T-helper 2 cell (primary cell): ENCODE measurements around the gene DISP1.

ENCODE experiments used
- DNase-seq, 5 experiments: peaks; one replicate each; pipeline versions ENCODE4 v3.0.0 to v3.0.0-alpha.2; 2012 to 2022
- total RNA-seq, 2 donors: gene quantifications; one replicate each; lab custom pipeline; 2026; lab: John Stamatoyannopoulos, UW

Gene DISP1
- 5.9 to 8.5 reads per million in 2 donors for total RNA-seq

- peak; percentile 41 to 83 (median 62) for DNase-seq
Measured at GRCh38 chr1:222814536-222815439, at the start of gene DISP1. Gene DISP1, plus strand, starts transcription at chr1:222815039. Its CDS starts 127,785 bp downstream, at chr1:222942824.

GRCh38 chr1:222767152-222767571 lies 47.7 kb upstream of the DISP1 start:
- no peak for DNase-seq

DNA sequence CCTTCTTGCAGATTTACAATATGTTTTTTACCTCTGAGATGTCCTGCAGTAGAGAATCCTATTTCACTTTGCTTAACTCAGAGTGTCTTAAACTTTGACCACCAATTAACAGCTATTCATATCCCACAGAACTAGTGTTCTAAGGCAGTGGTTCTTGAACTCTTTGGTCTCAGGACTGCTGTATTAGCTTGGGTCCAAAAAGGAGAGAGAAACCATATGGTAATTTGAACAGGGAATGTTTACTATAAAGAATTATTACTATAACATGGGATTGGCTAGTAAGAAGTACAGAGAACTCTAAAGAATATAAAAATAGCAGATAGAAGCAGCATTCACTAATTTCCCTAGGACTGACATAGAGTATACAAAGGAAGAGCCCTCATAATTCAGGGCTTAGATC lies 46.2 kb upstream of the DISP1 start:
- DNase-seq, result no peak

DNA sequence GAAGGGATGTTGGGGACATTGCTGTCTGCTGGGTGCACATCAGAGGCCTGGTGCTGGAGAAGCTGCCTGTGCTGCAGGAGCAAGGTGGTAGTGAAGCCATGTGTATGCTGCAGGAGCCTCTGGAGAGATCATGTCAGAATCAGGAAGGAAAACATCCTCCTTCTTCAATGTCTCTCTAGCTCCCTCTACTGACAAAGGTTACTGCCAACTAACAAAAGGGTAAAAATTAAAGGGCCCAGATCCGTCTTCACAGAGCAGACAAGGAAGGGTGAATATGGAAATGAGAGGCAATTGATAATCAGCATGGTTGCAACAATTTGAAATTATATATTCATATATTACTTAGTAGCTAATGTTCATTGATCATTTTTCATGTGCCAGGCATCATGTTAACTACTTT lies 45.7 kb upstream of the DISP1 start:
- peak in 1 of 5 experiments; percentile 5 for DNase-seq

GRCh38 chr1:222769971-222770620 lies 44.7 kb upstream of the DISP1 start:
- DNase-seq, result no peak

- DNase-seq, result peak in 1 of 5 experiments; percentile 68
Measured at GRCh38 chr1:222772996-222773379, 41.9 kb upstream of the DISP1 start.

GRCh38 chr1:222777463-222777862 lies 37.4 kb upstream of the DISP1 start:
- DNase-seq, result no peak

DNA sequence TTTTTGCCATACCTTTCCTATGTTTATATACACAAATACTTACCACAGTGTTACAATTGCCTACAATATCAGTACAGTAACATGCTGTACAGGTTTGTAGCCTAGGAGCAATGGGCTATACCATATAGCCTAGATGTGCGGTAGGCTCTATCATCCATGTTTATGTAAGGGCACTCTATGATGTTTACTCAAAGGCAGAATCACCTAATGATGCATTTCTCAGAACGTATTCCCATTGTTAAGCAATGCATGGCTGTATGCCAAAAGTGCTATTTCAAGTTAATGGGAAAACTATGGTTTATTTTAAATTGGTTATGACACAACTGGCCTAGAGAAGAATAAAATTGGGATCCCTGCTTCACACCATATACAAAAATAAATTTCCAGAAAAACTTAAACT lies 36.9 kb upstream of the DISP1 start:
- DNase-seq, result no peak

GRCh38 chr1:222781251-222781650 lies 33.6 kb upstream of the DISP1 start:
- DNase-seq, result no peak

GRCh38 chr1:222783051-222783450 lies 31.8 kb upstream of the DISP1 start:
- DNase-seq, result no peak

DNA sequence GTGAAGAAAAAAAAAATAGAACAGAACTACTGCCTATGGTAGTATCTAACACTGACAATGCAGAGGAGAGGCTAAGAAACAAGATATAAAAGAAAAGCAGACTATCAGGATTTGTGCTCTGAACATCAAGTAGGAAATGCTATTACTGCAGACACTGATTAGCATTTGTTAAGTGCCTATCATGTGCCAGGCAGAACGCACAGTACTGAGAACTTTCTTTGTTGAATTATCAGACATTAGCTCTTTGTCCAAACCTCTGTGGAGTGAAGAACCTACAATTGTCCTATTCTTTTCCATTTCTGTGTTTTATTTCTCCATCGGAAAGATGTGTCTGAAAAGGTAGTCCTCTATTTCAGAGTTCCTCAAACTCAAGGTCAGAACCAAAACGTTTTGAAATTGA lies 30.5 kb upstream of the DISP1 start:
- DNase-seq, result no peak

- DNase-seq, result no peak
Measured at GRCh38 chr1:222784916-222785315, 29.9 kb upstream of the DISP1 start.

- no peak for DNase-seq
Measured at GRCh38 chr1:222785529-222785928, 29.3 kb upstream of the DISP1 start.

DNA sequence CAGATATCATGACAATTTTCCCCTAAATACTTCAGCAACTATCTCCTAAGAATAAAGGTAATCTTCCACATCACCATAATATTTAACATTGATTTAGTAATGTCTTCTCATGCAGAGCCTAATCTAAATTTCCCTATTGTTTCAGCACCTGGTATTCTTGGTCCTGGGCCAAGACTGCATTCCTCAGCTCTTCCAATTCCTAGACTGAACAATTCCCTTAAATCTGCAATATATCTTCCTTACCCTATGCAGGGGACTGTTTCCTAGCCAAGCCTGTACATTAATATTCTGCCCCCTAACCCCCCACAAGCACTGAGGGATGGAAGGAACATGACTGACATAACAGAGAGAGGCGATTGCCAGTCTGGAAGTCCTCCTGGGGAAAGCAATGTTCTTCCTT lies 28.7 kb upstream of the DISP1 start:
- no peak for DNase-seq

DNA sequence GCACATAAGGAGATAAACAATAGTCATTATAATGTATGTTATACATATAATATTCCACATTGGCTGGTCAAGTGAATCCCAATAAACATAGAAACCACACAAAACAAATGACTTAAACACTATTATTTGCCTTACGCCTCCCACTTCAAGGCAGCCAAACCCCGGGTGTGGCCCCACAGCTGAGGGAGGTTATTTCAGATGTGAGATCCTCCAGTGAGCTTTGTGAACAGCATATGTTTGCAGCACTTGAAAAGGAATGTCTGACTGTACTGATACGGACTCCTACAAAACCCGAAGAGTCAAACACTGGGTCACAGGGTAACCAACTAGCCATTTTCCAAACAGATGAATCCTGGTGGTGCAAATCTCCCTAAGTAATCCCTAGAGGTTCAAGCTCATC lies 27.1 kb upstream of the DISP1 start:
- no peak for DNase-seq

DNA sequence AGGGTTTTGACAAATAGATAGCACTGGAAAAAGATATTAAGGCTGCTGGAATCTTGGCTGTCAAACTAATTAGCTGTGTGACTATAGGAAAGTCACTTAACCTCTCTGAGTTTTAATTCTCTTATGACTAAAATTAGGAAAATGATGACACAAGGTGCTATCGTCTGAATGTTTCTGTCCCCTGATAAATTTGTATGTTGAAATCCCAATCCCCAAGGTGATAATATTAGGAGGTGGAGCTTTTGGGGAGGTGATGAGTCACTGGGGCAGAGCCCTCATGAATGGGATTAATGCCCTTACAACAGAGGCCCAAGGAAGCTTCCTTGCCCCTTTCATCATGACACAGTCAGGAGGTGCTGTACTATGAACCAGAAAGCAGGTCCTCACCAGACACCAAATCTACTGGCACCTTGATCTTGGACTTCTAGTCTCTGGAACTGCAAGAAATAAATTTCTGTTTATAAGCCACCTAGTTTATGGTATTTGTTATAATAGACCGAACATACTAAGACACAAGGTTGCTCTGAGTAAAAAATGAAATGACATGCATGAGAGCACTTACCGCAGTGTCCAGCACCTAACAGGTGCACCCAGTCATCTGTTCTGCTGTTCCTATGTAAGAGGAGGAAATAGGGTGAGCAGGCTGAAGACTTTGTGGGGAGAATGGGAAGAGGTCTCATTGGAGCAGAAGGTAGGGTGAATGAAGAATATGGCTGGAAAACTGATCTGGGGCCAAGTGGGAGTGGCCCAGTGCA lies 26.3 kb upstream of the DISP1 start:
- no peak for DNase-seq

GRCh38 chr1:222790115-222790514 lies 24.7 kb upstream of the DISP1 start:
- no peak for DNase-seq

DNA sequence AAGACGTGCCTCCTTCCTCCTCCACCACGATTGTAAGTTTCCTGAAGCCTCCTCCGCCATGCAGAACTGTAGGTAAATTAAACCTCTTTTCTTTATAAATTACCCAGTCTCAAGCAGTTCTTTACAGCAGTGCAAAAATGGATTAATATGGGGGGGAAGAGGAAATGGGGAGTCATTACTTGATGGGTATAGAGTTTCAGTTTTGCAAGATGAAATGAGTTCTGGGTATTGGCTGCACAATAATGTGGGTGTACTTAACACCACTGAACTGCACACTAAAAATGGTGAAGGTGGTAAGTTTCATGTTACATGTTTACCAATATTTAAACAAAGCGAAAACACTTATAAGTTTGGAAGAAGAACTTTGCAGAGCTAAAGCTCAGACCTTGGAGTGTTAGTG lies 24.3 kb upstream of the DISP1 start:
- DNase-seq, result peak in 1 of 5 experiments; percentile 33

- DNase-seq, result no peak
Measured at GRCh38 chr1:222791006-222791710, 23.7 kb upstream of the DISP1 start.

DNA sequence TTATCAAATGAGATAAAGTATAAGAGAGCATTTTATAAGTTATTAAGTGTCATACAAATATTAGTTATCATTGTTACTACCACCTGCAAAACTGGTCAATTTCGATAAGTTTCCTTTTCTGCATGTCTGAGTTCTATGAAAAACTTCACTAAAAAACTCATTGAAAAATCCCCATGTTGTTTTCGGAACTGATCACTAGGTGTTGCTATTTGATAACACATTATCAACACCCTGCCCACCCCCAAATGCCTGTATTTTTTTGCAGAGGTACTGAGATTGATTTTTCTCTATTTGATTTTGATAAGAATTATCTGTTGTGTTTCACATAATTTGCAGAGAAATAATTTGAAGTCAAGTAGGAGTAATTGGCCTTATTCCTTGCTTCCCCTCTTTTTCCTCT lies 22.1 kb upstream of the DISP1 start:
- no peak for DNase-seq

GRCh38 chr1:222794656-222795474 lies 20.0 kb upstream of the DISP1 start:
- no peak for DNase-seq

- no peak for DNase-seq
Measured at GRCh38 chr1:222798116-222798515, 16.7 kb upstream of the DISP1 start.
